ENCODE data around the gene CTR9.

GRCh38 chr11:10777393-10777793 lies 26.3 kb downstream of the CTR9 start:
- TF ChIP-seq CTCF (conservative IDR thresholded peaks at IDR 0.05; ENCODE audit: low read depth, low read length), result no peak
- no peak for TF ChIP-seq EZH2phosphoT487 (IDR thresholded peaks at IDR 0.05; ENCODE audit: borderline replicate concordance, low read length)
- TF ChIP-seq EZH2 (IDR thresholded peaks at IDR 0.05; ENCODE audit: low read length, unreplicated experiment), result no peak

Data from PC-3 (cell line).